Thyroid gland (tissue), 4 donors: Measurements from ENCODE around the gene TWF2.

Experiments used
- POLR2A ChIP-seq, 2 donors: fragments of 450-650 bp; IDR thresholded peaks; one replicate each; pipeline ENCODE4 v1.6.1; 2017; ENCODE audit warnings: antibody characterized with exemption in 2 of 2, mild to moderate bottlenecking in 2 of 2, moderate library complexity in 1 of 2
- TF ChIP-seq, protein P1 (sequence below), 6 experiments: fragments of 200-600 bp in 3 of 6; fragments of 450-650 bp in 3 of 6; sonication (generic) in 3 of 6; IDR thresholded peaks; one replicate each; pipeline ENCODE4 v1.5.1; 2016 to 2019; ENCODE audit warnings: antibody characterized with exemption in 6 of 6, mild to moderate bottlenecking in 2 of 6, inconsistent platforms in 1 of 6, moderate library complexity in 1 of 6

DNA sequence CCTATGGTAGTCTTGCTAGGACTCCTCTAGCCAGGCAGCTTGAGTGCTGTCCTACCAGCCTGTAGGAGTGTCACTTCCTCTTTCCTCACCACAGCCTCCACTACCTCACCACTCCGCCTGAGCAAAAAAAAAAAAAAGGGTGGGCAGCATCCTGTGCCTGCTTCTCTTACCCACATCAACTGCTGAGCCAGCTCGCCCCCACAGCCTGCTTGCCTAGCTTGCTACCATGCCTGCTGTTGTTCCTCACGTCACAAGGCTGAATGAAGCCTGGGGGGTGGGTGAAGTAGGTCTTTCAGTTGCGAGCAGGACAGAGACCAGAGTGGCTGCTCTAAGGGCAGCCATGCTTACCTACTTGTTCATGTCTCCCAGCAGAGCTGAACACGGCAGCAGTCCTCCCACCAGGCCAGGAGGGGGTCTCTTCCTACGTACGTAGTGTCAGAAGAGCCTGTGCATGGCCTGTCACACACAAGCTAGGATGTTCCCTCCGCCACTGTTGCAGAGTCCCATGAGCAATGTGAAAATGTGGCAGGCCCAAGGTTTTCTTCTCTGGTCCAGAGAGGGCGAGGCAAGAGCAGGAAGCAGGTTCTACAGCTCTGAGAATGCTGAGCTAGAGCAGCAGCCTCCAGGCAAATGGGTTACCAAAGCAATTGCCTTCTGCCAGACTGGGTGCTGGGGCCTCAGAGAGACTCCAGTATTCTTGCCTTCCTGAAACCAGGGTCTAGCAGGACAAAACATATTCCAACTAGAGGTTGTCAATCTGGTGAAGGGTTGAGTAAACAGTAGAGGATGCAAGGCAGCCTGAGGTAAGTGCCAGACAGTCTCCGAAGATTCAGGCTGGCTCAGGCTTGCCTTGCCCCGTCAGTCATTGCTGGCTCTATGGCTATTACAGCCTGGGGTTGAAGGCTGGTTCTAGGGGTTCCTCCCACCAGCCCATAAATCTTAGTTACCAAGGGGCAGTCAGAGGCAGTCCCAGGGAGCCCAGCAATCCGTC is 14.7 kb upstream of the TWF2 start:
- TF ChIP-seq, protein P1, sequence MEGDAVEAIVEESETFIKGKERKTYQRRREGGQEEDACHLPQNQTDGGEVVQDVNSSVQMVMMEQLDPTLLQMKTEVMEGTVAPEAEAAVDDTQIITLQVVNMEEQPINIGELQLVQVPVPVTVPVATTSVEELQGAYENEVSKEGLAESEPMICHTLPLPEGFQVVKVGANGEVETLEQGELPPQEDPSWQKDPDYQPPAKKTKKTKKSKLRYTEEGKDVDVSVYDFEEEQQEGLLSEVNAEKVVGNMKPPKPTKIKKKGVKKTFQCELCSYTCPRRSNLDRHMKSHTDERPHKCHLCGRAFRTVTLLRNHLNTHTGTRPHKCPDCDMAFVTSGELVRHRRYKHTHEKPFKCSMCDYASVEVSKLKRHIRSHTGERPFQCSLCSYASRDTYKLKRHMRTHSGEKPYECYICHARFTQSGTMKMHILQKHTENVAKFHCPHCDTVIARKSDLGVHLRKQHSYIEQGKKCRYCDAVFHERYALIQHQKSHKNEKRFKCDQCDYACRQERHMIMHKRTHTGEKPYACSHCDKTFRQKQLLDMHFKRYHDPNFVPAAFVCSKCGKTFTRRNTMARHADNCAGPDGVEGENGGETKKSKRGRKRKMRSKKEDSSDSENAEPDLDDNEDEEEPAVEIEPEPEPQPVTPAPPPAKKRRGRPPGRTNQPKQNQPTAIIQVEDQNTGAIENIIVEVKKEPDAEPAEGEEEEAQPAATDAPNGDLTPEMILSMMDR (IDR thresholded peaks at IDR 0.05), result no peak
- no peak for TF ChIP-seq POLR2A (IDR thresholded peaks at IDR 0.05)
